K562 (cell line): ENCODE results near the gene UBE2H. TPM values are rescaled to one million over a fixed set of nuclear protein-coding genes. Genes with fewer than 3 reads are reported as not detected.

Source experiments
- BACH1 ChIP-seq: fragments of 200-800 bp; sonication (Bioruptor generic); IDR thresholded peaks from 2 replicates; pipeline ENCODE4 v1.6.1; 2016; ENCODE audit warnings: missing genetic modification characterization, missing compliant biosample characterization
- BDP1 ChIP-seq: IDR thresholded peaks from 3 replicates; pipeline ENCODE4 v1.6.1; 2011; ENCODE audit not compliant: insufficient read length, insufficient read depth
- C11orf30 ChIP-seq: fragments of 450-650 bp; IDR thresholded peaks from 2 replicates; pipeline ENCODE4 v1.6.1; 2016; ENCODE audit warnings: low read depth, mild to moderate bottlenecking
- CREM ChIP-seq: IDR thresholded peaks from 2 replicates; pipeline ENCODE4 v1.6.1; 2014; ENCODE audit warnings: antibody characterized with exemption, low read depth
- FOS ChIP-seq: IDR thresholded peaks from 3 replicates; pipeline ENCODE4 v1.6.1; 2011; ENCODE audit not compliant: insufficient read length; ENCODE audit errors: extremely low read depth
- FOXA3 ChIP-seq, 2 experiments: fragments of 450-650 bp in 1 of 2; sonication (generic) in 1 of 2; formaldehyde crosslinking; IDR thresholded peaks in 1 of 2; conservative IDR thresholded peaks in 1 of 2; 2 replicates each; pipeline versions ENCODE4 v1.4.0 to v1.8.0; 2020 to 2022; ENCODE audit warnings: mild to moderate bottlenecking in 2 of 2, missing genetic modification reagents in 1 of 2
- FOXP1 ChIP-seq: sonication (generic); formaldehyde crosslinking; IDR thresholded peaks from 2 replicates; pipeline ENCODE4 v1.8.0; 2022; ENCODE audit warnings: mild to moderate bottlenecking, missing genetic modification reagents
- JUN ChIP-seq, 2 experiments: sonication (generic) in 1 of 2; formaldehyde crosslinking in 1 of 2; IDR thresholded peaks; 2 replicates each; pipeline versions ENCODE4 v1.6.1 to v1.8.0; 2012 to 2022; ENCODE audit warnings: borderline replicate concordance in 2 of 2, mild to moderate bottlenecking in 2 of 2, improper control_type of control experiment in 1 of 2, low read depth in 1 of 2, low read length in 1 of 2, missing genetic modification reagents in 1 of 2
- MCM2 ChIP-seq: fragments of 450-650 bp; IDR thresholded peaks from 2 replicates; pipeline ENCODE4 v1.6.1; 2017; ENCODE audit warnings: low read depth, mild to moderate bottlenecking
- NUFIP1 ChIP-seq: fragments of 450-650 bp; IDR thresholded peaks from 2 replicates; pipeline ENCODE4 v1.6.1; 2018; ENCODE audit not compliant: partially characterized antibody
- RCOR1 ChIP-seq, 2 experiments: IDR thresholded peaks; 2 replicates each; pipeline ENCODE4 v1.6.1; 2012; ENCODE audit warnings: low read depth in 2 of 2, low read length in 2 of 2, borderline replicate concordance in 1 of 2, improper control_type of control experiment in 1 of 2
- SMAD3 ChIP-seq: fragments of 450-650 bp; formaldehyde crosslinking; conservative IDR thresholded peaks from 2 replicates; pipeline ENCODE4 v1.4.0; 2020; ENCODE audit warnings: mild to moderate bottlenecking
- SMARCA5 ChIP-seq: fragments of 450-650 bp; IDR thresholded peaks from 2 replicates; pipeline ENCODE4 v1.6.1; 2016
- ZNF224 ChIP-seq: sonication (generic); formaldehyde crosslinking; IDR thresholded peaks from 2 replicates; pipeline ENCODE4 v1.8.0; 2022; ENCODE audit warnings: mild to moderate bottlenecking, missing genetic modification reagents
- ZNF354B ChIP-seq: fragments of 250-450 bp; sonication (Bioruptor Pico); IDR thresholded peaks from 2 replicates; pipeline ENCODE4 v1.4.0; 2020
- ZNF75A ChIP-seq: fragments of 450-650 bp; formaldehyde crosslinking; IDR thresholded peaks from 2 replicates; pipeline ENCODE4 v1.4.0; 2020; ENCODE audit warnings: mild to moderate bottlenecking
- ZSCAN32 ChIP-seq: fragments of 450-650 bp; formaldehyde crosslinking; IDR thresholded peaks from 2 replicates; pipeline ENCODE4 v1.4.0; 2020; ENCODE audit warnings: mild to moderate bottlenecking, moderate library complexity
- polyA plus RNA-seq, 8 experiments: library from polyadenylated mRNA; depleted of rRNA in 4 of 8; stranded (reverse) in 5 of 8; unstranded in 3 of 8; fragments of >200 nt; fragmentation: Nextera tagmentation in 2 of 8; fragmentation: Illumina TruSeq in 1 of 8; extraction: Ambion mirVana in 2 of 8; extraction: Trizol in 1 of 8; gene quantifications; 2 replicates each; pipeline versions ENCODE4 v1.2.1 to v1.2.3, GENCODE V29; 2011 to 2014; ENCODE audit warnings: inconsistent platforms in 1 of 8, missing spikeins in 1 of 8
- total RNA-seq, 7 experiments: library from RNA; depleted of rRNA in 6 of 7; stranded (reverse); fragments of >200 nt in 6 of 7; fragmentation: Illumina TruSeq in 2 of 7; extraction: Trizol in 2 of 7; gene quantifications; 2 replicates each; pipeline versions ENCODE4 v1.2.1 to v1.2.3, GENCODE V29; 2011 to 2021; ENCODE audit warnings: low replicate concordance in 1 of 7
- TF ChIP-seq, protein P1 (sequence below): sonication (generic); formaldehyde crosslinking; IDR thresholded peaks from 2 replicates; pipeline ENCODE4 v1.8.1; 2022; ENCODE audit warnings: missing genetic modification reagents
- TF ChIP-seq, protein P2 (sequence below): IDR thresholded peaks from 2 replicates; pipeline ENCODE4 v1.6.1; 2012; ENCODE audit warnings: low read depth, low read length, improper control_type of control experiment, borderline replicate concordance
- TF ChIP-seq, protein P3 (sequence below): fragments of 250-450 bp; sonication (Bioruptor Pico); IDR thresholded peaks from 2 replicates; pipeline ENCODE4 v1.4.0; 2020; ENCODE audit warnings: mild to moderate bottlenecking

UBE2H gene
- total and polyA plus RNA-seq, 9 of the 15 experiments (the other 6 are each of a cell fraction or from before 2014, with no cell fraction given) = 6.3 to 33.0 (median 13.3) TPM

DNA sequence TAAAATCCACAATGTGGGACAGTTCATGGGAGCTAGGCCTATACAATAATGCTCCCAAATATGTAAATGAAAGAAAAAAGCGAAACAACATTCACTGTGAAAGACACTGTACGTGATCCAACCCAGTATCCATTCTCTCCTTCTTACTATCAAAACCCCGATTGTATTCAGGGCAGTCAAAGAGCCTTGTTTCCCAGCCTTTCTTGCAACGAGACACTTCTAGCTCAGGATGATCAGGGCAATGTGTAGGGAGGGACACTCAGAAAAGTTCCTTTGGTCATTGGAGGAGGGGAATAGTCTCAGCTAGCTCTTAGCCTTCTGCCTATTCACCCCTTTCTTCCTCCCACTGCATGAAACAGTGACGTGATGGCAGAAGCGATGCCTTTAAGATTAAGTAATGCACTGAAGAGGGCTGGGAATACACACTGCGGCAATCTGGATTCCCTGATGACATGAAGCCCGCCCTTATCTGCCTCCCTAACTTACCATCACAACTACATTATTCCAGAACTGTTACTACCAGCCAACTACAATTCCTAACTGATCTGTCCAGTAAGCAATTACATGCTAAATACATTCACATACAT is 27.3 kb downstream of the UBE2H start (continued):
- TF ChIP-seq ZNF75A = no peak
- no peak for TF ChIP-seq ZNF354B (CRISPR knock-in tag)
- no peak for TF ChIP-seq BACH1 (tag)
- no peak for TF ChIP-seq SMARCA5
- TF ChIP-seq FOXA3 (CRISPR knock-in tag; conservative IDR thresholded peaks at IDR 0.05 in 1 of 2, IDR thresholded peaks at IDR 0.05 in 1 of 2) = 0 out of 4 replicates have a peak, but pooled peaks of 1 of the 2 experiments have one; percentile 23
- 0 out of 2 replicates have a peak, but pooled peaks have one; percentile 44 for TF ChIP-seq FOXP1
- TF ChIP-seq, protein P1, sequence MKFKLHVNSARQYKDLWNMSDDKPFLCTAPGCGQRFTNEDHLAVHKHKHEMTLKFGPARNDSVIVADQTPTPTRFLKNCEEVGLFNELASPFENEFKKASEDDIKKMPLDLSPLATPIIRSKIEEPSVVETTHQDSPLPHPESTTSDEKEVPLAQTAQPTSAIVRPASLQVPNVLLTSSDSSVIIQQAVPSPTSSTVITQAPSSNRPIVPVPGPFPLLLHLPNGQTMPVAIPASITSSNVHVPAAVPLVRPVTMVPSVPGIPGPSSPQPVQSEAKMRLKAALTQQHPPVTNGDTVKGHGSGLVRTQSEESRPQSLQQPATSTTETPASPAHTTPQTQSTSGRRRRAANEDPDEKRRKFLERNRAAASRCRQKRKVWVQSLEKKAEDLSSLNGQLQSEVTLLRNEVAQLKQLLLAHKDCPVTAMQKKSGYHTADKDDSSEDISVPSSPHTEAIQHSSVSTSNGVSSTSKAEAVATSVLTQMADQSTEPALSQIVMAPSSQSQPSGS (CRISPR knock-in tag) = no peak
- TF ChIP-seq, protein P2, sequence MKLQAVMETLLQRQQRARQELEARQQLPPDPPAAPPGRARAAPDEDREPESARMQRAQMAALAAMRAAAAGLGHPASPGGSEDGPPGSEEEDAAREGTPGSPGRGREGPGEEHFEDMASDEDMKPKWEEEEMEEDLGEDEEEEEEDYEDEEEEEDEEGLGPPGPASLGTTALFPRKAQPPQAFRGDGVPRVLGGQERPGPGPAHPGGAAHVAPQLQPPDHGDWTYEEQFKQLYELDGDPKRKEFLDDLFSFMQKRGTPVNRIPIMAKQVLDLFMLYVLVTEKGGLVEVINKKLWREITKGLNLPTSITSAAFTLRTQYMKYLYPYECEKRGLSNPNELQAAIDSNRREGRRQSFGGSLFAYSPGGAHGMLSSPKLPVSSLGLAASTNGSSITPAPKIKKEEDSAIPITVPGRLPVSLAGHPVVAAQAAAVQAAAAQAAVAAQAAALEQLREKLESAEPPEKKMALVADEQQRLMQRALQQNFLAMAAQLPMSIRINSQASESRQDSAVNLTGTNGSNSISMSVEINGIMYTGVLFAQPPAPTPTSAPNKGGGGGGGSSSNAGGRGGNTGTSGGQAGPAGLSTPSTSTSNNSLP = no peak
- no peak for TF ChIP-seq JUN (IDR thresholded peaks at IDR 0.05; ENCODE audit: borderline replicate concordance, low read depth, low read length)
- no peak for TF ChIP-seq JUN (CRISPR knock-in tag; IDR thresholded peaks at IDR 0.05; ENCODE audit: borderline replicate concordance)
- TF ChIP-seq FOS = no peak
- TF ChIP-seq, protein P3, sequence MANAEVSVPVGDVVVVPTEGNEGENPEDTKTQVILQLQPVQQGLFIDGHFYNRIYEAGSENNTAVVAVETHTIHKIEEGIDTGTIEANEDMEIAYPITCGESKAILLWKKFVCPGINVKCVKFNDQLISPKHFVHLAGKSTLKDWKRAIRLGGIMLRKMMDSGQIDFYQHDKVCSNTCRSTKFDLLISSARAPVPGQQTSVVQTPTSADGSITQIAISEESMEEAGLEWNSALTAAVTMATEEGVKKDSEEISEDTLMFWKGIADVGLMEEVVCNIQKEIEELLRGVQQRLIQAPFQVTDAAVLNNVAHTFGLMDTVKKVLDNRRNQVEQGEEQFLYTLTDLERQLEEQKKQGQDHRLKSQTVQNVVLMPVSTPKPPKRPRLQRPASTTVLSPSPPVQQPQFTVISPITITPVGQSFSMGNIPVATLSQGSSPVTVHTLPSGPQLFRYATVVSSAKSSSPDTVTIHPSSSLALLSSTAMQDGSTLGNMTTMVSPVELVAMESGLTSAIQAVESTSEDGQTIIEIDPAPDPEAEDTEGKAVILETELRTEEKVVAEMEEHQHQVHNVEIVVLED = no peak
- TF ChIP-seq C11orf30 = peak; percentile 26; the same call in 1 of the 2 replicates
- no peak for TF ChIP-seq BDP1
- TF ChIP-seq MCM2 = no peak
- no peak for TF ChIP-seq ZSCAN32 (CRISPR knock-in tag)
- TF ChIP-seq NUFIP1 = no peak
- TF ChIP-seq RCOR1 (IDR thresholded peaks at IDR 0.05; ENCODE audit: borderline replicate concordance in 1 of 2, low read depth in 2 of 2, low read length in 2 of 2) = peak in 1 of 2 experiments; percentile 53; a peak in 1 of 4 replicates
- TF ChIP-seq CREM = peak; percentile 45; the same call in 1 of the 2 replicates
- no peak for TF ChIP-seq ZNF224
- no peak for TF ChIP-seq SMAD3
